ENCODE results near the gene CRYGA. TPM values are rescaled to one million over a fixed set of nuclear protein-coding genes. Genes with fewer than 3 reads are reported as not detected.

The CRYGA gene
- total RNA-seq, 4 donors from 2014 or later, result not detected

- TF ChIP-seq, protein P1, sequence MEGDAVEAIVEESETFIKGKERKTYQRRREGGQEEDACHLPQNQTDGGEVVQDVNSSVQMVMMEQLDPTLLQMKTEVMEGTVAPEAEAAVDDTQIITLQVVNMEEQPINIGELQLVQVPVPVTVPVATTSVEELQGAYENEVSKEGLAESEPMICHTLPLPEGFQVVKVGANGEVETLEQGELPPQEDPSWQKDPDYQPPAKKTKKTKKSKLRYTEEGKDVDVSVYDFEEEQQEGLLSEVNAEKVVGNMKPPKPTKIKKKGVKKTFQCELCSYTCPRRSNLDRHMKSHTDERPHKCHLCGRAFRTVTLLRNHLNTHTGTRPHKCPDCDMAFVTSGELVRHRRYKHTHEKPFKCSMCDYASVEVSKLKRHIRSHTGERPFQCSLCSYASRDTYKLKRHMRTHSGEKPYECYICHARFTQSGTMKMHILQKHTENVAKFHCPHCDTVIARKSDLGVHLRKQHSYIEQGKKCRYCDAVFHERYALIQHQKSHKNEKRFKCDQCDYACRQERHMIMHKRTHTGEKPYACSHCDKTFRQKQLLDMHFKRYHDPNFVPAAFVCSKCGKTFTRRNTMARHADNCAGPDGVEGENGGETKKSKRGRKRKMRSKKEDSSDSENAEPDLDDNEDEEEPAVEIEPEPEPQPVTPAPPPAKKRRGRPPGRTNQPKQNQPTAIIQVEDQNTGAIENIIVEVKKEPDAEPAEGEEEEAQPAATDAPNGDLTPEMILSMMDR (IDR thresholded peaks at IDR 0.05; ENCODE audit: low read depth), result no peak
Measured at GRCh38 chr2:208164951-208165755, 1.8 kb upstream of the CRYGA start.

DNA sequence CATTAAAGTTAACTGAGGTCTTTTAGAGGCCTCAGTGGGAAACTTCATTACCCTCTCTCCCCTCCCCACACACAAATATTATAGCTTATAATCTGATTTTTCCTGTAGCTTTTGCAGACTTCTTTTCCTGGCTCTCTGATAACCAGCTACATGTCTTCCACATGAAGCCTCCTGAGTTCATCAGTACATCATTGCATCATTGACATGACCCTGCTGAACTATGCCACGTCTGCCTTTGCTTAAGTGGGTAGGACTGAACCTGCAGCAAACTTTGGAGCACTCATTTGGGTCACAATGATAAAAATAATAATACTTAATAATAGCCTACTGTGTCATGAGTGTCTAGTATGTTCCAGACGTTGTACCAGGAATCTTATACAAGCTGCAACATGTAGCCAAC lies 7.0 kb downstream of the CRYGA start:
- TF ChIP-seq, protein P1 (IDR thresholded peaks at IDR 0.05; ENCODE audit: low read depth), result no peak

- TF ChIP-seq, protein P1 (IDR thresholded peaks at IDR 0.05; ENCODE audit: low read depth), result no peak
Measured at GRCh38 chr2:208153156-208153555, 10.2 kb downstream of the CRYGA start.

GRCh38 chr2:208150956-208151355 lies 12.4 kb downstream of the CRYGA start:
- TF ChIP-seq, protein P1 (IDR thresholded peaks at IDR 0.05; ENCODE audit: low read depth), result no peak

DNA sequence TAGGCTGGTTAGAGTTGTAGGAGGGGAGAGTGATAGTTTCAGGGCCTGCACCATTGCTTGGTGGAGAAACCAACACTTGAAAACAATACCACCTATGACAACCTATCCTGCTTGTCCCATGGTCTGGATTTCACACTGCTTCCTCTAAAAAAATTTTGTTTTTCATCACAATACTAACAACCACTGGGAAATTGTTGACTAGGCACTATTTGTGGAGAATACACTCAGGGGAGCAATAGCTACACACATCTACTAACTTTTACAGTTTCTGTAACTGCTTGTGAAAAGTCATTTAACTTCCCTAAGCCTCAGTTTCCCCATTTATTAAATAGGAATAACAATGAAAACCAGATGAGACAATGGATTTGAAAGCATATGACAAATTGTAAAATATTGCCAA lies 13.3 kb downstream of the CRYGA start:
- TF ChIP-seq, protein P1 (IDR thresholded peaks at IDR 0.05; ENCODE audit: low read depth), result no peak

- TF ChIP-seq, protein P1 (IDR thresholded peaks at IDR 0.05; ENCODE audit: low read depth), result no peak
Measured at GRCh38 chr2:208148803-208149202, 14.6 kb downstream of the CRYGA start.

- TF ChIP-seq, protein P1 (IDR thresholded peaks at IDR 0.05; ENCODE audit: low read depth), result no peak
Measured at GRCh38 chr2:208147759-208148158, 15.6 kb downstream of the CRYGA start.
